Uterus (tissue), 4 donors: ENCODE data around the gene DEPDC5. TPM values are rescaled to one million over a fixed set of nuclear protein-coding genes. Genes with fewer than 3 reads are reported as not detected.
"Not testable (repeated sequence)": the region's sequence is repeated elsewhere in the genome, so short reads cannot be mapped to it uniquely, and the experiment has no call there.

Source experiments
- DNase-seq, 2 donors: peaks; one replicate each; pipeline ENCODE4 v3.0.0-alpha.2; 2019 to 2020
- H3K27ac ChIP-seq, 2 donors: fragments of 200-600 bp; sonication (generic); 1 replicate in 1 of 2; 2 replicates in 1 of 2; pipeline ENCODE4 v1.5.1; 2016 to 2018
- H3K27me3 ChIP-seq, 2 donors: fragments of 200-600 bp; sonication (generic); one replicate each; pipeline ENCODE4 v1.5.1; 2018 to 2019; ENCODE audit warnings: control low read depth in 1 of 2
- H3K36me3 ChIP-seq, 2 donors: fragments of 200-600 bp; sonication (generic); one replicate each; pipeline ENCODE4 v1.5.1; 2019; ENCODE audit warnings: control low read depth in 1 of 2
- H3K4me1 ChIP-seq, 2 donors: fragments of 200-600 bp; sonication (generic); one replicate each; pipeline ENCODE4 v1.5.1; 2018 to 2019; ENCODE audit warnings: control low read depth in 1 of 2
- H3K4me3 ChIP-seq, 2 donors: fragments of 200-600 bp; sonication (generic); 1 replicate in 1 of 2; 2 replicates in 1 of 2; pipeline ENCODE4 v1.5.1; 2018 to 2019; ENCODE audit warnings: mild to moderate bottlenecking in 1 of 2
- H3K9me3 ChIP-seq, 2 donors: fragments of 200-600 bp; sonication (generic); one replicate each; pipeline ENCODE4 v1.5.1; 2019; ENCODE audit warnings: control low read depth in 1 of 2
- CTCF ChIP-seq, 4 experiments: fragments of 200-600 bp in 2 of 4; fragments of 450-650 bp in 2 of 4; sonication (generic) in 2 of 4; IDR thresholded peaks; one replicate each; pipeline ENCODE4 v1.5.1; 2016 to 2019; ENCODE audit warnings: antibody characterized with exemption in 4 of 4, mild to moderate bottlenecking in 2 of 4, moderate library complexity in 1 of 4
- POLR2A ChIP-seq, 2 donors: fragments of 450-650 bp; IDR thresholded peaks; one replicate each; pipeline ENCODE4 v1.6.1; 2016; ENCODE audit warnings: antibody characterized with exemption in 2 of 2, mild to moderate bottlenecking in 1 of 2, moderate library complexity in 1 of 2
- intact Hi-C: fragments of 100-400 bp; cut with DNase I; formaldehyde crosslinking; loops from one replicate; pipeline ENCODE4 v1.15.1; 2023; ENCODE audit warnings: low total_unique reads
- total RNA-seq, 4 donors: library from RNA; depleted of rRNA in 3 of 4; stranded (reverse); fragments of >200 nt in 3 of 4; gene quantifications; one replicate each; pipeline versions ENCODE4 v1.1.0 to v1.2.4, GENCODE V29; 2014 to 2023
- donor health status: DM: yes; HTN: yes; CAD: no.

DEPDC5 gene
- total RNA-seq, 4 donors from 2014 or later: 9.1 to 180 (median 37.2) TPM

- H3K4me1 ChIP-seq: no peaks in the 10 kb centered on the region
- intact Hi-C loops: no loop called here
- H3K9me3 ChIP-seq: no peaks in the 10 kb centered on the region
- H3K27me3 ChIP-seq: no peaks in the 10 kb centered on the region
- H3K36me3 ChIP-seq: no peaks in the 10 kb centered on the region
- no peak overlapping the region for H3K27ac ChIP-seq
- no peak overlapping the region for H3K4me3 ChIP-seq
- no peak for DNase-seq
- TF ChIP-seq POLR2A (IDR thresholded peaks at IDR 0.05) (no peak), CTCF (IDR thresholded peaks at IDR 0.05) (no peak)
Observed at GRCh38 chr22:31814942-31815341, 61.1 kb downstream of the DEPDC5 start.

DNA sequence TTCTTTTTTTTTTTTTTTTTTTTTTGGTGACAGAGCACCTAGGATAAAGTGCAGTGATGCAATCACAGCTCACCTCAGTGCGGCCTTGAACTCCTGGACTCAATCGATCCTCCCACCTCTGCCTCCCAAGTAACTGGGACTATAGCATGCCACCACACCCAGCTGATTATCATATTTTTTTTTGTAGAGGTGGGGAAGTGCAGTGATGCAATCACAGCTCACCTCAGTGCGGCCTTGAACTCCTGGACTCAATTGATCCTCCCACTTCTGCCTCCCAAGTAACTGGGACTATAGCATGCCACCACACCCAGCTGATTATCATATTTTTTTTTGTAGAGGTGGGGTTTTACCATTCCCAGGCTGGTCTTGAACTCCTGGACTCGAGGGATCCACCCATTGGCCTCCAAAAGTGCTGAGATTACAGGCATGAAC lies 61.6 kb downstream of the DEPDC5 start:
- H3K9me3 ChIP-seq, H3K4me3 ChIP-seq, H3K27me3 ChIP-seq, H3K4me1 ChIP-seq, H3K36me3 ChIP-seq, intact Hi-C loops, DNase-seq, H3K27ac ChIP-seq: not testable (repeated sequence)

GRCh38 chr22:31816750-31817149 lies 62.9 kb downstream of the DEPDC5 start:
- no peaks in the 10 kb centered on the region for H3K36me3 ChIP-seq
- intact Hi-C loops: no loop called here
- H3K4me1 ChIP-seq: no peaks in the 10 kb centered on the region
- H3K9me3 ChIP-seq: no peaks in the 10 kb centered on the region
- no peaks in the 10 kb centered on the region for H3K27me3 ChIP-seq
- H3K27ac ChIP-seq: no peak overlapping the region
- TF ChIP-seq CTCF (IDR thresholded peaks at IDR 0.05): no peak
- TF ChIP-seq POLR2A (IDR thresholded peaks at IDR 0.05): no peak
- DNase-seq: no peak
- no peak overlapping the region for H3K4me3 ChIP-seq

- no peak for DNase-seq
- Histone ChIP-seq H3K27me3 (no peaks in the 10 kb centered on the region), H3K4me3 (no peak overlapping the region), H3K36me3 (no peaks in the 10 kb centered on the region), H3K4me1 (no peaks in the 10 kb centered on the region), H3K9me3 (no peaks in the 10 kb centered on the region), H3K27ac (no peak overlapping the region)
- TF ChIP-seq POLR2A (IDR thresholded peaks at IDR 0.05) (no peak), CTCF (IDR thresholded peaks at IDR 0.05) (no peak)
- intact Hi-C loops: no loop called here
Observed at GRCh38 chr22:31818481-31819392, 64.9 kb downstream of the DEPDC5 start.

- DNase-seq: no peak
- Histone ChIP-seq H3K27me3 (no peaks in the 10 kb centered on the region), H3K9me3 (no peaks in the 10 kb centered on the region), H3K27ac (no peak overlapping the region), H3K4me3 (no peak overlapping the region), H3K36me3 (no peaks in the 10 kb centered on the region), H3K4me1 (no peaks in the 10 kb centered on the region)
- TF ChIP-seq POLR2A (IDR thresholded peaks at IDR 0.05): no peak
- TF ChIP-seq CTCF (IDR thresholded peaks at IDR 0.05): no peak
- intact Hi-C loops: no loop called here
Observed at GRCh38 chr22:31820655-31821054, 66.8 kb downstream of the DEPDC5 start.
